DND-41 (cell line): ENCODE measurements around the gene ZNF497.

Experiments
- ATAC-seq: fragments of 200-7000 bp; cut with Tn5 transposase; 3 replicates; pipeline ENCODE4 v1.9.1; 2021; ENCODE audit warnings: low read depth; ENCODE audit not compliant: insufficient read depth
- DNase-seq: peaks from one replicate; pipeline ENCODE4 v3.0.0-alpha.2; 2020
- H2AFZ ChIP-seq: 2 replicates; pipeline ENCODE4 v1.6.0; 2012; ENCODE audit warnings: low read depth, low read length
- H3K27ac ChIP-seq: 2 replicates; pipeline ENCODE4 v1.5.1; 2012; ENCODE audit warnings: low read length, inconsistent platforms
- H3K27me3 ChIP-seq: fragments of 200-600 bp; sonication (generic); 2 replicates; pipeline ENCODE4 v1.6.0; 2012; ENCODE audit warnings: low read length, mild to moderate bottlenecking, inconsistent platforms; ENCODE audit not compliant: insufficient read depth, poor library complexity
- H3K36me3 ChIP-seq: 2 replicates; pipeline ENCODE4 v1.5.1; 2012; ENCODE audit warnings: low read length, inconsistent platforms; ENCODE audit not compliant: insufficient read depth
- H3K4me1 ChIP-seq: 2 replicates; pipeline ENCODE4 v1.5.1; 2012; ENCODE audit warnings: mild to moderate bottlenecking, low read length; ENCODE audit not compliant: insufficient read depth
- H3K4me2 ChIP-seq: 2 replicates; pipeline ENCODE4 v1.6.0; 2012; ENCODE audit warnings: mild to moderate bottlenecking, moderate library complexity, low read length, inconsistent platforms; ENCODE audit not compliant: insufficient read depth
- H3K4me3 ChIP-seq, 2 experiments: fragments of 200-600 bp in 1 of 2; shearing (Covaris generic) in 1 of 2; 2 replicates each; pipeline ENCODE4 v1.5.1; 2012 to 2016; ENCODE audit warnings: inconsistent platforms in 2 of 2, low read length in 2 of 2, mild to moderate bottlenecking in 2 of 2, low read depth in 1 of 2, moderate library complexity in 1 of 2
- H3K79me2 ChIP-seq: 2 replicates; pipeline ENCODE4 v1.6.0; 2012; ENCODE audit warnings: low read length, inconsistent platforms; ENCODE audit not compliant: insufficient read depth
- H3K9ac ChIP-seq: 2 replicates; pipeline ENCODE4 v1.6.0; 2012; ENCODE audit warnings: low read depth, mild to moderate bottlenecking, inconsistent platforms, low read length, moderate library complexity
- H3K9me3 ChIP-seq: 2 replicates; pipeline ENCODE4 v1.5.1; 2012; ENCODE audit warnings: low read length, moderate library complexity, mild to moderate bottlenecking, inconsistent platforms; ENCODE audit not compliant: insufficient read depth, severe bottlenecking
- H4K20me1 ChIP-seq: 2 replicates; pipeline ENCODE4 v1.6.0; 2012; ENCODE audit warnings: low read length; ENCODE audit not compliant: insufficient read depth
- CTCF ChIP-seq: IDR thresholded peaks from 2 replicates; pipeline ENCODE4 v1.5.1; 2012; ENCODE audit warnings: borderline replicate concordance, low read length, moderate library complexity, mild to moderate bottlenecking; ENCODE audit not compliant: poor library complexity, severe bottlenecking; ENCODE audit errors: extremely low read depth
- EZH2 ChIP-seq: IDR thresholded peaks from 3 replicates; pipeline ENCODE4 v1.6.1; 2012; ENCODE audit warnings: borderline replicate concordance, low read depth, mild to moderate bottlenecking, moderate library complexity, low read length, inconsistent platforms; ENCODE audit not compliant: severe bottlenecking

ZNF497 gene

GRCh38 chr19:58304748-58305064 lies 57.8 kb downstream of the ZNF497 start:
- peaks cover 70% of the 10 kb centered on the region for H3K79me2 ChIP-seq
- H2AFZ ChIP-seq = peak overlapping the region; percentile 90
- TF ChIP-seq EZH2 (no peak), CTCF (no peak)
- ATAC-seq (peak; percentile 28), DNase-seq (no peak)
- peak overlapping the region; percentile 4 to 83; a peak in 3 of 4 replicates for H3K4me3 ChIP-seq
- no peaks in the 10 kb centered on the region for H3K27me3 ChIP-seq
- peak overlapping the region; percentile 72 for H3K4me2 ChIP-seq
- H3K4me1 ChIP-seq = peaks cover 35% of the 10 kb centered on the region
- H3K27ac ChIP-seq = peak overlapping the region; percentile 92
- H3K9ac ChIP-seq = peak overlapping the region; percentile 80
- H3K36me3 ChIP-seq = peaks cover 62% of the 10 kb centered on the region
- H3K9me3 ChIP-seq = no peaks in the 10 kb centered on the region
- H4K20me1 ChIP-seq = peaks cover 16% of the 10 kb centered on the region; the same call in 1 of the 2 replicates
